Peyer's patch (tissue), 4 donors: Measurements from ENCODE around the gene KCNMA1. TPM values are rescaled to one million over a fixed set of nuclear protein-coding genes. Genes with fewer than 3 reads are reported as not detected.

ENCODE experiments used
- DNase-seq, 3 donors: peaks; one replicate each; pipeline ENCODE4 v3.0.0-alpha.2; 2017 to 2019
- H3K27ac ChIP-seq, 4 donors: fragments of 200-600 bp; sonication (generic); one replicate each; pipeline ENCODE4 v1.5.1; 2016 to 2019
- H3K27me3 ChIP-seq, 2 donors: fragments of 200-600 bp; sonication (generic); one replicate each; pipeline ENCODE4 v1.5.1; 2019
- H3K36me3 ChIP-seq, 3 donors: fragments of 200-600 bp; sonication (generic); one replicate each; pipeline ENCODE4 v1.5.1; 2016 to 2019
- H3K4me1 ChIP-seq, 4 donors: fragments of 200-600 bp; sonication (generic); one replicate each; pipeline ENCODE4 v1.5.1; 2016 to 2019
- H3K4me3 ChIP-seq, 4 donors: fragments of 200-600 bp; sonication (generic); 1 replicate in 3 of 4; 2 replicates in 1 of 4; pipeline ENCODE4 v1.5.1; 2016 to 2019; ENCODE audit warnings: mild to moderate bottlenecking in 1 of 4
- H3K9me3 ChIP-seq, 4 donors: fragments of 200-600 bp; sonication (generic); one replicate each; pipeline ENCODE4 v1.5.1; 2016 to 2019; ENCODE audit warnings: mild to moderate bottlenecking in 1 of 4
- CTCF ChIP-seq, 6 experiments: fragments of 450-650 bp in 4 of 6; fragments of 200-600 bp in 2 of 6; sonication (generic) in 1 of 6; IDR thresholded peaks; one replicate each; pipeline ENCODE4 v1.5.1; 2017 to 2019; ENCODE audit warnings: antibody characterized with exemption in 6 of 6, mild to moderate bottlenecking in 3 of 6, moderate library complexity in 1 of 6
- POLR2A ChIP-seq, 2 donors: fragments of 450-650 bp; IDR thresholded peaks; one replicate each; pipeline ENCODE4 v1.5.1; 2017; ENCODE audit warnings: antibody characterized with exemption in 2 of 2, mild to moderate bottlenecking in 2 of 2, moderate library complexity in 2 of 2
- total RNA-seq, 4 donors: library from RNA; depleted of rRNA; stranded (reverse); fragments of >200 nt; gene quantifications; one replicate each; pipeline ENCODE4 v1.1.0, GENCODE V29; 2016

Gene KCNMA1
- total RNA-seq, 4 donors from 2014 or later, result 17.8 to 29.1 (median 23.9) TPM

- Histone ChIP-seq H3K27ac (no peak overlapping the region), H3K4me3 (no peak overlapping the region), H3K27me3 (no peaks in the 10 kb centered on the region), H3K4me1 (no peaks in the 10 kb centered on the region), H3K36me3 (no peaks in the 10 kb centered on the region), H3K9me3 (no peaks in the 10 kb centered on the region)
- DNase-seq, result no peak
- no peak for TF ChIP-seq POLR2A (IDR thresholded peaks at IDR 0.05)
- no peak for TF ChIP-seq CTCF (IDR thresholded peaks at IDR 0.05)
Measured at GRCh38 chr10:76901701-76902100, 735.9 kb downstream of the KCNMA1 start.

GRCh38 chr10:76899490-76899889 is 738.1 kb downstream of the KCNMA1 start:
- DNase-seq, result no peak
- Histone ChIP-seq H3K4me3 (no peak overlapping the region), H3K4me1 (no peaks in the 10 kb centered on the region), H3K27ac (no peak overlapping the region), H3K9me3 (no peaks in the 10 kb centered on the region), H3K36me3 (no peaks in the 10 kb centered on the region), H3K27me3 (no peaks in the 10 kb centered on the region)
- TF ChIP-seq POLR2A (IDR thresholded peaks at IDR 0.05), result no peak

GRCh38 chr10:76892766-76893479 is 744.7 kb downstream of the KCNMA1 start:
- Histone ChIP-seq H3K27ac (no peak overlapping the region), H3K36me3 (no peaks in the 10 kb centered on the region), H3K4me1 (no peaks in the 10 kb centered on the region), H3K27me3 (no peaks in the 10 kb centered on the region), H3K4me3 (no peak overlapping the region), H3K9me3 (no peaks in the 10 kb centered on the region)
- no peak for DNase-seq
- TF ChIP-seq CTCF (IDR thresholded peaks at IDR 0.05), result no peak
- TF ChIP-seq POLR2A (IDR thresholded peaks at IDR 0.05), result no peak

DNA sequence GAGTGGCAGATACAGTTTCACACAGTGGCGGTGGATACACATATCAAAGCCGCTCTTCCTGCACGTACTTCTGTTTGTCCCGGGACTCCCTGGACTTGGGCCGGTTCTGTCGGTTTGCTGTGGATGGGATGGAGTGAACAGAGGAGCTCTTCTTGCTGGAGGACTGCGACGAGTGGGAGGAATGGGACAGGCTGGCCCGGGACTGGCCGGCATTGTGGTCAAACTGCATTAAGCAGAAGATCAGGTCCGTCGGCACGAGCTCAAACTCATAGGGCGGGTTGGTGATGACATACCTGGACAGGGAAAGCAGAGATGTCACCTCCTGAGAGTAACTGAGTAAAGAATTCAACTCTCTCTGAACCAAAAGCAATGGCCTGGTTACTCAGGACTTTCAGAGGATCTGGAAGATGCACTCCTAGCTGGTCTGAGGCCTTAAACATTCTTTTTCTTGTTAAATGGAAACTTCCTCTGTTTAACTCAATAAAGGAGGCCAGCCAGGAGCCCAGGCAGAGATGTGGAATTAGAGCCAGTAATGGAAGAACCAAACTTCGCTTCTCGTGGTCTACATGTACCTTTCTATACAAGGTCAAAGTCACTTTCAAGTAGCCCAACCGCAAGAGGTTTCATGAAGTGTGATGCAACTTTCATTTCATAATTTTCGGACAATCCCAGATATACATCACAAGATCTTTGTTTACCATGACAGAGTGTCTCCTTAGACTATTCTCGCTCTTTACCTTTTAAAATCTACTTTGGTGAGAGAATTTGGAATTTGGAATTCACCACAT is 750.2 kb downstream of the KCNMA1 start:
- no peak overlapping the region for H3K4me3 ChIP-seq
- TF ChIP-seq CTCF (IDR thresholded peaks at IDR 0.05) (no peak), POLR2A (IDR thresholded peaks at IDR 0.05) (no peak)
- DNase-seq, result no peak
- no peaks in the 10 kb centered on the region for H3K36me3 ChIP-seq
- H3K27ac ChIP-seq, result no peak overlapping the region
- no peaks in the 10 kb centered on the region for H3K9me3 ChIP-seq
- H3K4me1 ChIP-seq, result no peaks in the 10 kb centered on the region
- H3K27me3 ChIP-seq, result no peaks in the 10 kb centered on the region

- no peak overlapping the region for H3K4me3 ChIP-seq
- H3K36me3 ChIP-seq, result no peaks in the 10 kb centered on the region
- no peak overlapping the region for H3K27ac ChIP-seq
- DNase-seq, result no peak
- no peaks in the 10 kb centered on the region for H3K9me3 ChIP-seq
- H3K4me1 ChIP-seq, result no peaks in the 10 kb centered on the region
- H3K27me3 ChIP-seq, result no peaks in the 10 kb centered on the region
- TF ChIP-seq CTCF (IDR thresholded peaks at IDR 0.05), result no peak
- no peak for TF ChIP-seq POLR2A (IDR thresholded peaks at IDR 0.05)
Measured at GRCh38 chr10:76885816-76886215, 751.8 kb downstream of the KCNMA1 start.

DNA sequence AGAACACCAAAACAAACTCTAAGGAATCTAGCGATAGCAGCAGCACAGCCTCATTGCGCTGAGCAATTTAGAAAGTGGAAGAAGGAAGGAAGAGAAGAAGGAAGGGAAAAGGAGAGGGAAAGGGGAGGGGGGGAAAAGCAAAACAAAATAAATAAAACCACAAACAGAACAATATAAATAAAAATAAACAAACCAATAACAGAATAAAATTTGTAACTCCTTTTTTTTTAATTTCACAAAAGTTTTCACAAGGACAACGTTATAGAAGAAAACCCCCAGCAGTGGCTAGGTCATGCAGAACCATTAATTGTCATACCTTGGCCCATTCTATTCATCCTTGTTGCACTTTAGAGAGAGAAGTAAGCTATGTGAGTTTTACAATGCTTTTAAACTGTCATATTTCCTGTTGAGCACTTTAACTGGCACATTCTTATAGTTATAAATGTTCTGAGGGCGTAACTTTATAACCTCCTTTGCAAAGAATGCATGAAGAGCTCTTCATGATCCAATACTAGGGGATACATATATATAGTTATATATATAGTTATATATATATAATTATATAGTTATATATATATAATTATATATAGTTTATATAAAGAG is 752.8 kb downstream of the KCNMA1 start:
- H3K36me3 ChIP-seq, result no peaks in the 10 kb centered on the region
- no peaks in the 10 kb centered on the region for H3K4me1 ChIP-seq
- DNase-seq, result no peak
- TF ChIP-seq POLR2A (IDR thresholded peaks at IDR 0.05) (no peak), CTCF (IDR thresholded peaks at IDR 0.05) (no peak)
- no peak overlapping the region for H3K4me3 ChIP-seq
- H3K27me3 ChIP-seq, result no peaks in the 10 kb centered on the region
- H3K9me3 ChIP-seq, result no peaks in the 10 kb centered on the region
- H3K27ac ChIP-seq, result no peak overlapping the region
